A549 (cell line): ENCODE results near the gene GCM1.

Source experiments
- BHLHE40 ChIP-seq: IDR thresholded peaks from 2 replicates; pipeline ENCODE4 v1.6.1; 2012; ENCODE audit warnings: low read depth, low read length, inconsistent platforms
- CHD4 ChIP-seq: fragments of 200-600 bp; sonication (generic); IDR thresholded peaks from 2 replicates; pipeline ENCODE4 v1.6.1; 2016; ENCODE audit warnings: antibody characterized with exemption, mild to moderate bottlenecking, borderline replicate concordance
- CTCF ChIP-seq: fragments of >200 bp; sonication (Bioruptor Twin); formaldehyde crosslinking; IDR thresholded peaks from 3 replicates; pipeline ENCODE4 v1.5.1; 2016
- EP300 ChIP-seq, 2 experiments: fragments of >200 bp; sonication (Bioruptor Twin); formaldehyde crosslinking; IDR thresholded peaks; 2 replicates in 1 of 2; 3 replicates in 1 of 2; pipeline ENCODE4 v1.6.1; 2016 to 2017
- GATA3 ChIP-seq: IDR thresholded peaks from 2 replicates; pipeline ENCODE4 v1.6.1; 2012; ENCODE audit warnings: borderline replicate concordance
- HEYL ChIP-seq: fragments of 250-450 bp; sonication (Bioruptor Pico); IDR thresholded peaks from 2 replicates; pipeline ENCODE4 v1.8.0; 2021; ENCODE audit warnings: mild to moderate bottlenecking, moderate library complexity
- NR3C1 ChIP-seq: fragments of >200 bp; sonication (Bioruptor Twin); formaldehyde crosslinking; IDR thresholded peaks from 3 replicates; pipeline ENCODE4 v1.6.1; 2017
- PBX3 ChIP-seq: IDR thresholded peaks from 2 replicates; pipeline ENCODE4 v1.6.1; 2012
- POLR2A ChIP-seq: IDR thresholded peaks from 2 replicates; pipeline ENCODE4 v1.6.1; 2012; ENCODE audit warnings: mild to moderate bottlenecking, low read length
- REST ChIP-seq: fragments of 200-600 bp; sonication (generic); IDR thresholded peaks from 2 replicates; pipeline ENCODE4 v1.6.1; 2016; ENCODE audit warnings: antibody characterized with exemption, mild to moderate bottlenecking, moderate library complexity
- SMC3 ChIP-seq: fragments of >200 bp; sonication (Bioruptor Twin); formaldehyde crosslinking; IDR thresholded peaks from 3 replicates; pipeline ENCODE4 v1.6.1; 2018; ENCODE audit warnings: inconsistent platforms

GRCh38 chr6:53119772-53120409, 28.8 kb downstream of the GCM1 start:
- TF ChIP-seq SMC3 (no peak), NR3C1 (no peak), REST (no peak), HEYL (CRISPR knock-in tag) (no peak), CTCF (no peak), POLR2A (no peak), GATA3 (no peak), BHLHE40 (no peak), EP300 (IDR thresholded peaks at IDR 0.05) (no peak), PBX3 (no peak), CHD4 (no peak)
